ENCODE results near the gene NEURL1B.

NEURL1B gene

DNA sequence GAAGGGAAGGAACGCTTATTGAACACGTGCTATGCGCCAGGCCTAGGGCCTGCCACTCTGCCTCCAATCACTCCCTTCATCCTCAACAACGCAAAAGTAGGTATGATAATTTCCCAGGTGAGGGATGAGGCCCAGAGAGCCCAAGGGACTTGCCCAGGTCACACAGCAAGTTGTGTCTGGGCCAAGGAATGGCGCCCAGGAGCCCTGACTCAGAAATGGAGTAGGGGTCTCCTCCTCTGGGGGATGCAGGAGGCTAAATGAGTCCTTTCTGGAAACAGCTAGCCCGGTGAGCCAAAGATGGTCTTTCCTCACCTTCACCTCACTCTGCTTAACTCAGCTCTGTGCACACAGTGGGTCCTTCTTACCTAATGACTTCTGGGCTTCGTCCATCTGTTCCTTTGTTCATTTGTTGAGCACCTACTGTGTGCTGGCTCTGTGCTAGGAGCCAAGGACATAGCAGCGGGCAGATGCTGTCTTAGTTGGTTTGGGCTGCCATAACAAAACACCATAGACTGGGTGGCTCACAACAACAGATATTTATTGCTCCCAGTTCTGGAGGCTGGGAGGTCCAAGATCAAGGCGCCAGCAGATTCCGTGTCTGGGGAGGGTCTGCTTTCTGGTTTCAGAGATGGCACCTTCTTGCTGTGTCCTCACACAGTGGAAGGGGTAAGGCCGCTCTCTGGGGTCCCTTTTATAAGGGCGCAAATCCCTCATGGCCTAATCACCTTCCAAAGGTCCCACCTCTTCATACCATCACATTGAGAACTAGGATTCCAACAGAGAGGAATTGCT, 22.3 kb upstream of the NEURL1B start:
- POLR2A ChIA-PET, result no interaction called here
- TF ChIP-seq, protein P1, sequence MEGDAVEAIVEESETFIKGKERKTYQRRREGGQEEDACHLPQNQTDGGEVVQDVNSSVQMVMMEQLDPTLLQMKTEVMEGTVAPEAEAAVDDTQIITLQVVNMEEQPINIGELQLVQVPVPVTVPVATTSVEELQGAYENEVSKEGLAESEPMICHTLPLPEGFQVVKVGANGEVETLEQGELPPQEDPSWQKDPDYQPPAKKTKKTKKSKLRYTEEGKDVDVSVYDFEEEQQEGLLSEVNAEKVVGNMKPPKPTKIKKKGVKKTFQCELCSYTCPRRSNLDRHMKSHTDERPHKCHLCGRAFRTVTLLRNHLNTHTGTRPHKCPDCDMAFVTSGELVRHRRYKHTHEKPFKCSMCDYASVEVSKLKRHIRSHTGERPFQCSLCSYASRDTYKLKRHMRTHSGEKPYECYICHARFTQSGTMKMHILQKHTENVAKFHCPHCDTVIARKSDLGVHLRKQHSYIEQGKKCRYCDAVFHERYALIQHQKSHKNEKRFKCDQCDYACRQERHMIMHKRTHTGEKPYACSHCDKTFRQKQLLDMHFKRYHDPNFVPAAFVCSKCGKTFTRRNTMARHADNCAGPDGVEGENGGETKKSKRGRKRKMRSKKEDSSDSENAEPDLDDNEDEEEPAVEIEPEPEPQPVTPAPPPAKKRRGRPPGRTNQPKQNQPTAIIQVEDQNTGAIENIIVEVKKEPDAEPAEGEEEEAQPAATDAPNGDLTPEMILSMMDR (IDR thresholded peaks at IDR 0.05; ENCODE audit: control extremely low read depth, extremely low read depth, low read depth, missing control alignments), result no peak
- CTCF ChIA-PET, result interaction anchor here (1.0 kb wide), 1 partner anchor 11 kb away, joined by 3 read pairs; no protein-coding TSS in a partner anchor
- DNase-seq (ENCODE audit: extremely low spot score), result no peak

GRCh38 chr5:172620506-172620905, 20.6 kb upstream of the NEURL1B start:
- DNase-seq (ENCODE audit: extremely low spot score), result no peak
- TF ChIP-seq, protein P1 (IDR thresholded peaks at IDR 0.05; ENCODE audit: control extremely low read depth, extremely low read depth, low read depth, missing control alignments), result no peak
- CTCF ChIA-PET, result no interaction called here

DNA sequence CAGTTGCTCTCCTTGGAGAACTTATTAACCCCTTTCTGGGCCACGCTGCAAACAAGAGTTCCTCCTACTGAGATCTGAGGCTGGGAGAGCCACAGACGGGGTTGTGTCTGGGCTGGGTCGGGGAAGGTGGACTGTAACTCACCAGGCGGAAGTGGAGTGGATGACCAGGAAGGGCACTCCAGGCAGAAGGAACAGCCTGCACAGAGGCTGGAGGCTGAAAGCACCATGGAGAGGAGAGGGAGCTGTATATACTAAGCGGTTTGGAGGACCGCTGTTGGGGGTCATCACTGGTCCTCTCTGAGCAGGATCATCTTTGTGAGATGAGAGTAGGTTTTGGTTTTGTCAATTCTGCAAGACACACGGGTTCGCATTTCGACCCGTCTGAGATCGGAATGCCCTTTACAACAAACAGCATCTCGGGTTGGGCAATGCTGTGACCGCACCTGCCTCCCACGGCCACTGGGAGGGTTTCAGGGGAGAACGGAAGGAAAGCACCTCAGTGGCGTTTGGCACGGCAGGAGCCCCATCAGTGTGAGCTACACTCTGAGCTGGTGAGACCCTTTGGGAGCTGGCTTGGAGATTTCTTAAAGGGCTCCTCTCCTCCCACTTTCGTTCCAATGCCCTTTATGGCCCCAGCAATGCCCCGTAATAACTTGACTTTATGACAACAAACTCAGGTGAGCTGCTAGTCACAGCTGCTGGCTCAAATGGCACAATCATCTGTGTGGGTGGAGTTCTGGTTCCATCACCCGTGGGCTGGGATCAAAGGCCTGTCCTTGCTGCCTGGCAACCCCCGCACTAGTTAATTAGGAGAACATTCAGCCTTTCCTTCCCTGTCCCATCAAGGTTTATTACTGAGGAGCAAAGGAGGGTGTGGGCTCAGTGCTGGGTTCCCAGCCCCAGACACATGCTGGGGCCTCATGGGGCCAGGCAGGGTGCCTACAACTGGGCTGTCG, 18.7 kb upstream of the NEURL1B start:
- DNase-seq (ENCODE audit: extremely low spot score), result no peak
- ChIA-PET CTCF (no interaction called here), POLR2A (no interaction called here)
- TF ChIP-seq, protein P1 (IDR thresholded peaks at IDR 0.05; ENCODE audit: control extremely low read depth, extremely low read depth, low read depth, missing control alignments), result no peak

More at GRCh38 chr5:172620506-172620905, 20.6 kb upstream of the NEURL1B start:
- POLR2A ChIA-PET, result no interaction called here

DNA sequence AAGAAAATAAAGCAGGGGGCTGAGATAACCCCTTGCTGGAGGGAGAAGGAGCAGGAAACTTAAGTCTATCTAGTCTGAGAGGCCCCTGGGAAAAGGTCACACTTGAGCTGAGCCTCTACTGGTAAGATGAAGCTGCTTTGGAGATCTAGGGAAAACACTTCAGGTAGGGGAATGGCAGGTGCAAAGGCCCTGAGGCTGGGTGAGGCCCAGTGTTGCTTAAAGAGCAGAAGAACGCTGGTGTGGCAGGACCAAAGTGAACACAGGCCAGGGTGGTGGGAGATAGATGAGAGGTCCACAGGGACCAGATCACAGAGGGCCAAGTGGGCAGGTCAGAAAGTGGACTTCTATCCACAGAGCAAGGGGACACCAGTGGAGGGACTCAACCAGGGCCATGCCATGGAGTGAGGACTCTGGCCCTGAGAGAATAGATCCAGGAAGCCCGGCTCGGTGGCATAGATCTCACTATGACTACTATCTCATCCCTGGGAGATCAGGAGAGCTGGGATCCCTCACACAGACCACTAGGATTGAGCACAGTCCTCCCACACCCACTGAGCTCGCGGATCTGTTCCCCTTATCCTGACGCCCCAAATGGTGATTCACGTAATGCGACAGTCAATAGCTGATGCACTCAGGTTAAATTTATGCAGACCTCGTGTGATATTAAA, 17.6 kb upstream of the NEURL1B start:
- DNase-seq (ENCODE audit: extremely low spot score), result no peak
- ChIA-PET POLR2A (no interaction called here), CTCF (no interaction called here)
- TF ChIP-seq, protein P1 (IDR thresholded peaks at IDR 0.05; ENCODE audit: control extremely low read depth, extremely low read depth, low read depth, missing control alignments), result no peak

- TF ChIP-seq, protein P1 (IDR thresholded peaks at IDR 0.05; ENCODE audit: control extremely low read depth, extremely low read depth, low read depth, missing control alignments), result no peak
- CTCF ChIA-PET, result no interaction called here
- DNase-seq (ENCODE audit: extremely low spot score), result no peak
- POLR2A ChIA-PET, result no interaction called here
Measured at GRCh38 chr5:172624083-172624995, 16.7 kb upstream of the NEURL1B start.
